Fibroblast of upper back skin (primary cell): ENCODE results near the gene CXXC5.

ENCODE experiments used
- DNase-seq: peaks from one replicate; pipeline ENCODE4 v3.0.0-alpha.2; 2013

CXXC5 gene

GRCh38 chr5:139638736-139639618, 9.2 kb upstream of the CXXC5 start:
- no peak for DNase-seq

- peak; percentile 20 for DNase-seq
Measured at GRCh38 chr5:139639619-139640380, 8.3 kb upstream of the CXXC5 start.

GRCh38 chr5:139640421-139641115, 7.6 kb upstream of the CXXC5 start:
- no peak for DNase-seq

- no peak for DNase-seq
Measured at GRCh38 chr5:139641116-139642080, 6.8 kb upstream of the CXXC5 start.

- no peak for DNase-seq
Measured at GRCh38 chr5:139642213-139642612, 5.9 kb upstream of the CXXC5 start.

GRCh38 chr5:139642891-139643871, 5.0 kb upstream of the CXXC5 start:
- DNase-seq: no peak

- no peak for DNase-seq
Measured at GRCh38 chr5:139644001-139644456, 4.1 kb upstream of the CXXC5 start.

- DNase-seq: no peak
Measured at GRCh38 chr5:139644646-139645429, 3.3 kb upstream of the CXXC5 start.

- no peak for DNase-seq
Measured at GRCh38 chr5:139645430-139645871, 2.7 kb upstream of the CXXC5 start.

GRCh38 chr5:139646111-139646510, 2.0 kb upstream of the CXXC5 start:
- no peak for DNase-seq

GRCh38 chr5:139646912-139647505, 1.1 kb upstream of the CXXC5 start:
- DNase-seq: no peak

- no peak for DNase-seq
Measured at GRCh38 chr5:139647506-139648204, 494 bp upstream of the CXXC5 start.

GRCh38 chr5:139649082-139649991, 1.2 kb downstream of the CXXC5 start:
- peak; percentile 16 for DNase-seq

GRCh38 chr5:139650031-139650688, 2.0 kb downstream of the CXXC5 start:
- no peak for DNase-seq

- no peak for DNase-seq
Measured at GRCh38 chr5:139650689-139651042, 2.5 kb downstream of the CXXC5 start.

- peak; percentile 10 for DNase-seq
Measured at GRCh38 chr5:139651043-139651834, 3.1 kb downstream of the CXXC5 start.
